Vagina (tissue), 2 donors: ENCODE data around the gene TARDBP.

Experiments
- CTCF ChIP-seq, 3 experiments: fragments of 450-650 bp in 2 of 3; fragments of 200-600 bp in 1 of 3; sonication (generic) in 1 of 3; IDR thresholded peaks; one replicate each; pipeline ENCODE4 v1.5.1; 2017 to 2019; ENCODE audit warnings: antibody characterized with exemption in 3 of 3, mild to moderate bottlenecking in 2 of 3, moderate library complexity in 2 of 3
- POLR2A ChIP-seq, 2 donors: fragments of 450-650 bp; IDR thresholded peaks; one replicate each; pipeline ENCODE4 v1.6.1; 2017; ENCODE audit warnings: antibody characterized with exemption in 2 of 2, mild to moderate bottlenecking in 2 of 2, moderate library complexity in 2 of 2

GRCh38 chr1:11052839-11053757 lies 40.6 kb downstream of the TARDBP start:
- TF ChIP-seq CTCF (IDR thresholded peaks at IDR 0.05) (no peak), POLR2A (IDR thresholded peaks at IDR 0.05) (no peak)
